Urinary bladder (tissue), 4 donors: Measurements from ENCODE around the gene NMRAL1. TPM values are rescaled to one million over a fixed set of nuclear protein-coding genes. Genes with fewer than 3 reads are reported as not detected.

Experiments used
- DNase-seq: peaks from one replicate; pipeline ENCODE4 v3.0.0-alpha.2; 2015; ENCODE audit errors: extremely low spot score
- H3K27ac ChIP-seq: one replicate; pipeline ENCODE4 v1.5.1; 2013; ENCODE audit warnings: low read depth, mild to moderate bottlenecking, moderate library complexity
- H3K36me3 ChIP-seq: one replicate; pipeline ENCODE4 v1.6.1; 2013; ENCODE audit warnings: mild to moderate bottlenecking, moderate library complexity; ENCODE audit not compliant: insufficient read depth
- H3K4me1 ChIP-seq: one replicate; pipeline ENCODE4 v1.6.1; 2013; ENCODE audit warnings: mild to moderate bottlenecking, moderate library complexity; ENCODE audit not compliant: insufficient read depth
- H3K4me3 ChIP-seq: one replicate; pipeline ENCODE4 v1.5.1; 2013; ENCODE audit warnings: low read depth, low read length
- WGBS: extraction: QIAGEN DNeasy Blood & Tissue Kit; methylation state at CpG from one replicate; pipeline ENCODE4 v1.1.7; 2013; 5-methylcytosine and 5-hydroxymethylcytosine counted together
- polyA plus RNA-seq: library from polyadenylated mRNA; stranded (reverse); fragments of 200-250 nt; gene quantifications from one replicate; pipeline ENCODE4 v1.2.3, GENCODE V29; 2013
- total RNA-seq: library from RNA; depleted of rRNA; stranded (reverse); fragments of >200 nt; gene quantifications from one replicate; pipeline ENCODE4 v1.2.3, GENCODE V29; 2014
- donor health status: healthy with polysubstance abuse.
- donor health status: healthy.

Gene NMRAL1
- total RNA-seq (25.2 TPM), polyA plus RNA-seq (48.2 TPM)

DNA sequence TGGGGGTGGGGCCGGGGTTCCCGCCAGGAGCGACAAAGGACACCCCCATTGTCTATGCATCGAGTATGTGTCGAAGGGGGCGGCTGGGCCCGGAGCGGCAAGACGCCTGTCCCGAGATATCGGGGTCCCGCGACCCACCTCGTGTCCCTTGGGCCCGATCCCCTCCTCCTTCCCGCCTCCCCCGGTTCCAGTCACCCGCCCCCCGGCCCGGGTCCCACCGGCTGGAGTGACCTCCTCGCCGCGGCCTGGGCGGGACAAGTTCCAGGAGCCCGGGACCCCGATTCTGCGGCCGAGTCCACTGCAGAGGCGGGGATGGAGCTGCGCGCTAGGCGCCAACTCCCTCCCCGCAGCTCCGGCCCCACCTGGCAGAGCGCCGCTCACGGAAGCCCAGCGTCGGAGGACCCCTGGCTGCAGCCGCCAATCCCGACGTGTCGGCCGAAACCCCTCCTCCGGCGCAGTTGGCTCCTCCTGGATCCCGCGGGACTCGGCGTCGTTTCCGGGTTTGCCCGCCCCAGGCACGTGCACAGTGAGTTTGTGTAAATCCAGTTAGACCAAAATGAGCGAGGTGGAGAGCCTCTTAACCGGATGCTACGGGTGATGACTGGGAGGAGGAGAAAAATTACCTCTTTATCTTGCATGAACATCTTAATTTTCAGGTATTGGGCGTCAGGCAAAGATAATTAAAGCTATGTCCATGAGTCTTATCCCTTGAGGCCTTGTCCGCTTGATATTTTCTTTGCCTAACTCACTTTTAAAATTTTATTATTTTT is at the start of gene NMRAL1:
TSS of gene NMRAL1 (minus strand) at position 434 of the 770 bp plus-strand sequence. CDS start 493 bp downstream, outside the sequence.
- 3% methylated on average over 60 of the region's 60 CpGs for WGBS
- peak; percentile 90 for DNase-seq
- H3K4me3 ChIP-seq = peak within 1 kb of the TSS; percentile 73
- peaks cover 2% of the 10 kb centered on the region for H3K4me1 ChIP-seq
- no peaks in the 10 kb centered on the region for H3K36me3 ChIP-seq
- peak within 1 kb of the TSS; percentile 85 for H3K27ac ChIP-seq

DNA sequence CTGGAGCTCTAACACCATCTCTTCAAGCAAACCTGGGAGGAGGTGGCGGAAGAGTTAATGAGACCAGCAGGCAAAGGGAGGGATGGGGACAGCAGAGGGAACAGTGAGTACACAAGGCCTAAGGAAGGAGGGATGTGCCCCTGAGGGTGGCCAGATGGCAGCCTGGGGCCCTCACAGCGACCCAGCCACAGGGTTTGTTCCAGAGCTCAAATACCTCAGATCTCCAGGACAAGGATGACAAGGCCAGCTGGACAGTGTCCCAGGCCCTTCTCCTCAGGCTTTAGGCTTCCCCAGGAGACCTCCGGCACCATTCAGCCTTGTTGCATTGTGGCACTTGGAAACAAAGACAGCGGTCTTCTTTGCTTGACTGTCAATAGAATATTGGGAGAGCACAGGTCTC is 49.3 kb upstream of the NMRAL1 start:
- 97% methylated on average over 4 of the region's 4 CpGs for WGBS
- Histone ChIP-seq H3K36me3 (no peaks in the 10 kb centered on the region), H3K4me1 (no peaks in the 10 kb centered on the region), H3K4me3 (no peak overlapping the region), H3K27ac (no peak overlapping the region)
- DNase-seq = no peak

DNA sequence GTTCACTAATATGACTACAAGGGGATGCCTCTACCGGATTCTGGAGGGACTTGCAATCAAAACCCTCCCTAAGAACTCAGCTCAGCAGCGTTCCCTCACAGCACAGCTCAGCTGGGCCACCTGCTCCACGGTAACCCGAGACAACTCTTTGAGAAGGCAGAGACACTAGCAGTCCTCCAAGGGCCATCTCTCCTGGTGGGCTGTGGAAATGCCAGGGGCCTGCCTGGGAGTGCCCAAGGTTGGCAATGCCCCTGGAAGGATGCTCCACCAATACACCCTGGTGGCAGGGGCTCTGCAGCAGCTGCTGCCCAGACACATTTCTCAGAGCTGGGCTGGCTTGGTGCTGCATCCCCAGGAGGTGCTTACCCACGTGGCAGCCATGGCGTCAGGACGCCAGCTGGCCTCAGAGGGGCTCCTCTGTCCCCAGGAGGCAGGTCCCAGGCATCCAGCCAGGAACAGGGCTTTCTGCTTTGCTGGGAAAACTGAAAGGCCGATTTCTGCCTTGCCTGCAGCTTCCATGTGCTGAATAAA is 47.7 kb upstream of the NMRAL1 start:
- no peak overlapping the region for H3K27ac ChIP-seq
- DNase-seq = no peak
- no peaks in the 10 kb centered on the region for H3K4me1 ChIP-seq
- WGBS = 53% methylated on average over 8 of the region's 8 CpGs
- no peaks in the 10 kb centered on the region for H3K36me3 ChIP-seq
- H3K4me3 ChIP-seq = no peak overlapping the region

DNA sequence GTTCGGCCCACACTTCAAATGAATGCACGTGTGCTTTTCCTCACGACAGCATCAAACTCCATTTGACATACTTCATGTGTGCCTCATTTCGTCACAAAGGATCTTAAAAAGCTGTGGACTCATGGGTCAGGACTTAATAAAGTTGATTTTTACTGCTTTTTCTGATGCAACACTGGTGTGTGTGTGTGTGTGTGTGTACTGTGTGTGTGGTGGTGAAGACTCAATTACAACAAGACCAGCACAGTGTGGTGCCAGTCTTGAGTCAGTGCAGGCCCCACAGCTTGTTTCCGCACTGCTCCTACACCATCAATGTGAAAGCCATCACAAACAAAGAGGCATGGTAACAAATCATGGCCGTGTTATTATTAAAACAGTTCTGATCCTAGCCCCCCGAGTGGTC is 46.5 kb upstream of the NMRAL1 start:
- no peak overlapping the region for H3K27ac ChIP-seq
- H3K4me1 ChIP-seq = peaks cover 1% of the 10 kb centered on the region
- H3K4me3 ChIP-seq = no peak overlapping the region
- DNase-seq = no peak
- 75% methylated on average over 7 of the region's 7 CpGs for WGBS
- H3K36me3 ChIP-seq = no peaks in the 10 kb centered on the region

DNA sequence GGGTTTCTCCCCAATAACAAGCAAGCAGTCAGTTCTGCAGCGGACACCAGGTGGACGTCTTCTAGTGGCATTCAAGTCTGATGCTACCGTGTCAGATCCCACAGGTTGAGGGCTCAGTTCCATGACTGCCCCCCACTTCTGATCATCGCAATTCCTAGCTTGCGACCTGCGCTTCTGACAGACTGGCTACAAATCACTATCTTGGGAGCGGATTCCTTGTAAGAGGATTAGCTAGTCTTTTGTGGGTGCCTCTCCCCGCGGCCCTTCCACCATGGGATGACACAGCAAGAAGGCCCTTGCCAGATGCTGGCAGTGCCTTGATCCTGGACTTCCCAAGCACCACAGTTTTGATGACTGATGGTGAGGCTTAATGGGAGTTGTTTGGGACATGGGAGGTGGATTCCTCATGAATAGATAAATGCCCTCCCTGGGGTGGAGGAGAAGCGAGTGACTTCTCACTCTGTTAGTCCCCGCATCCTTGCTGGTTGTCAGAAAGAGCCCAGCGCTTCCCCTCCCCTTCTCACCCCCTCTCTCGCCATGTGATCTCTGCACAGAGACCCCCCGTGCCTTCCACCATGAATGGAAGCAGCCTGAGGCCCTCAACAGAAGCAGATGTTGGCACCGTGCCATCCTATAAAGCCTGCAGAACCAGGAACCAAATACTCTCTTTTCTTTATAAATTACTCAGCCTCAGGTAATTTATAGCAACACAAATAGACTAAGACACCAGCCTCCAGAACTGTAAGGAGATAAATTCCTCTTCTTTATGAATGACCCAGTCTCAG is 45.0 kb upstream of the NMRAL1 start:
- H3K4me1 ChIP-seq = peaks cover 1% of the 10 kb centered on the region
- no peak overlapping the region for H3K4me3 ChIP-seq
- DNase-seq = no peak
- H3K27ac ChIP-seq = no peak overlapping the region
- H3K36me3 ChIP-seq = no peaks in the 10 kb centered on the region
- 85% methylated on average over 15 of the region's 15 CpGs for WGBS

DNA sequence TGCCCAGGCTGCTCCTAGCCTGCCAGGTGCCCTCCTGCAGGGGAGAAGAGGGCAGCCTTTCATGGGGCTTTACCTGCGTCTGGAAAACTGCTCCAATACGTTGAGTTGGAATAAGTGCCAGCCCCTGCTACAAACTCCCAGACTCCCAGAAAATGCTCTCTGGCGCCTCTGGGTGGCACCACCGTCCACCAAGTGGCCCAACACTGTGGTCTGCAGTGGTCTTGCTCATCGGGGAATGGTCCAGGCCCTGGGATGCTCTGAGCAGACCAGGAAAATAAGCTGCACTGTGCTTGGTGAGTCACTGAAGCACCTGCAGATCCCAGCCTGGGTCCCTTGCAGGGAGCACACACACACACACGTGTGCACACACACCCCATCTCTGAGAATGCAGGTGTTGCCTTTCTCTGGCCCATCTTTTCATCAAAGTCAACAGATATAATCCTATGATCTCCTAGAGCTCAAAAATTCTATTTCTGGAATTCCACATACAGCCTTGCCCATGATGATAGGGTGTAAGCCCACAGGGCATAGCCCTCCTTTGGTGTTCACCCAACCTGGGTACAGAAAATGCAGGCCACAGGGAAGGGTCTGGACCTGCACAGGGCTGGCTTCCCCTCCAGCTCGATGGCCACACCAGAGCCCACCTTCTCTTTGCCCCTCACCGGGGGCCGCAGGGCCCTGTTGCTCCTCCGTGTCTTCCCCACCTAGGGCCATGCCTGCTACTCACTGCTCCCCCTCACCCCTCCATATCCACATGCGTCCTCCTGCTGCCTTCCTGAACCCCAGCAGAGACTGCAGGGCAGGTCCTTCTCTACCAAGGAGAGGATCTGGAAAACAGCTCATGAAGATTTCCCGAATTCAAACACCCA is 43.6 kb upstream of the NMRAL1 start:
- no peak overlapping the region for H3K4me3 ChIP-seq
- peaks cover 1% of the 10 kb centered on the region for H3K4me1 ChIP-seq
- DNase-seq = no peak
- 68% methylated on average over 12 of the region's 12 CpGs for WGBS
- no peaks in the 10 kb centered on the region for H3K36me3 ChIP-seq
- no peak overlapping the region for H3K27ac ChIP-seq

DNA sequence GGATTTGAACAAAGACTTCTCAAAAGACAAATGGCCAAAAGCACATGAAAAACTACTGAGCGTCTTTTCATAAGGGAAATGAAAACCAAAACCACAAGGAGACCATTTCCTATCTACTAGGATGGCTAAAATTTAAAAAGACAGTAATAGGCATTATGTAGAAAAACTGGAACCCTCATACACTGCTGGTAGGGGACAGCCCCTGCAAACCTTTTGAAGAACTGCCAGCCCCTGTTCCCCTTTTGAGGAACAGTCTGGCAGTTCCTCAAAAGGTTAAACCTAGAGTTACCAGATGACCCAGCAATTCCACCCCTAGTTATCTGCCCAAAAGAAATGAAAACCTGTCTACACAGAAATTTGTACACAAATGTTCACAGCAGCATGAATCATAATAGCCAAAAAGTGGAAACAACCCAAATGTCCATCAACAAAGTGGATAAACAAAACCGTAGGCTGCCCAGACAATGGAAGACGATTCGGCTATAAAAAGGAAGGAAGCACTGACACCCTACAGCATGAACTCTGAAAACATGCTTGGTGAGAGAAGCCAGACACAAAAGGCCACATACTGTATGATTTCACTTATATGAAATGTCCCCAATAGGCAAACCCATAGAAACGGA is 41.3 kb upstream of the NMRAL1 start:
- Histone ChIP-seq H3K27ac (no peak overlapping the region), H3K4me1 (peaks cover 1% of the 10 kb centered on the region), H3K36me3 (no peaks in the 10 kb centered on the region), H3K4me3 (no peak overlapping the region)
- no peak for DNase-seq
- WGBS = 36% methylated on average over 5 of the region's 5 CpGs

DNA sequence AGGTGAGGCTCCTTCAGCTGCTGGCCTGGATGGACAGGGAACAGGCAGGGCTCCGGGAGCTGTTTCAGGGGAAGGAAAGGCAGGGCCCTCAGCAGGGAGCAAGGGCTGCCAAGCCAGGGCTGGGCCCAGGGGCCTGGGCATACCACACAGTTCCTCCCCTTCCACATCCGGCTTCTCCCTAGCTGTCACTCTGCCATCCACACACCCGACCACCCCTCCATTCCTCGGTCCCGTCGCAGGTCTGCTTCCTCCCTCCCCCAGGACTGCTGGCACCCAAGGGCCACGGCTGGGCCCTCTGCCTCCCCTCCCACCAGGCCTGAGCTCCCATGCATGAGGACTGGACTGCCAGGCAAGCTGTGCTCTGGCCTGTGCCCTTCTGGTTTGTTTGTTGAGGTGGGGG is 40.2 kb upstream of the NMRAL1 start:
- no peak overlapping the region for H3K27ac ChIP-seq
- peaks cover 2% of the 10 kb centered on the region for H3K36me3 ChIP-seq
- peaks cover 1% of the 10 kb centered on the region for H3K4me1 ChIP-seq
- 75% methylated on average over 7 of the region's 7 CpGs for WGBS
- no peak for DNase-seq
- no peak overlapping the region for H3K4me3 ChIP-seq

DNA sequence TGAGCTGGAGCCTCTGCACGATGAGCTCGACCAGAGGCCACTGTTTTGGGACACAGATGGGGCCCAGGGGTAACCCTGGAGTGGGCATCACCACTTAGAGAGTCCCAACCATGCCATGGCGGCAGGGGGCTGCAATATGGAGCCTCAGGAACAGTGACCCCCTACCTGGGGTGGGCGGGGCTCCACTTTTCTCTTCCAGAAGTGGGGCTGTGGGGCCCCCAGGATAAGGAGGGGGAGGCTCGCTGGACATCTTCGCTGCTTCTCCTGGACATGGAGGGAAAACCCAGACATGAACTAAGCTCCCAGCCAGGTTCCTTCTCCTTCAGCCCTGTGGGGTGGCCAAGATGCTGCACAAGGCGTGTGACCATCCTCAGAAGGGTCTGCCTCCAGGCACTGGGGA is 39.5 kb upstream of the NMRAL1 start:
- no peak for DNase-seq
- Histone ChIP-seq H3K4me3 (no peak overlapping the region), H3K27ac (no peak overlapping the region), H3K36me3 (peaks cover 2% of the 10 kb centered on the region), H3K4me1 (peaks cover 1% of the 10 kb centered on the region)
- 96% methylated on average over 7 of the region's 7 CpGs for WGBS

DNA sequence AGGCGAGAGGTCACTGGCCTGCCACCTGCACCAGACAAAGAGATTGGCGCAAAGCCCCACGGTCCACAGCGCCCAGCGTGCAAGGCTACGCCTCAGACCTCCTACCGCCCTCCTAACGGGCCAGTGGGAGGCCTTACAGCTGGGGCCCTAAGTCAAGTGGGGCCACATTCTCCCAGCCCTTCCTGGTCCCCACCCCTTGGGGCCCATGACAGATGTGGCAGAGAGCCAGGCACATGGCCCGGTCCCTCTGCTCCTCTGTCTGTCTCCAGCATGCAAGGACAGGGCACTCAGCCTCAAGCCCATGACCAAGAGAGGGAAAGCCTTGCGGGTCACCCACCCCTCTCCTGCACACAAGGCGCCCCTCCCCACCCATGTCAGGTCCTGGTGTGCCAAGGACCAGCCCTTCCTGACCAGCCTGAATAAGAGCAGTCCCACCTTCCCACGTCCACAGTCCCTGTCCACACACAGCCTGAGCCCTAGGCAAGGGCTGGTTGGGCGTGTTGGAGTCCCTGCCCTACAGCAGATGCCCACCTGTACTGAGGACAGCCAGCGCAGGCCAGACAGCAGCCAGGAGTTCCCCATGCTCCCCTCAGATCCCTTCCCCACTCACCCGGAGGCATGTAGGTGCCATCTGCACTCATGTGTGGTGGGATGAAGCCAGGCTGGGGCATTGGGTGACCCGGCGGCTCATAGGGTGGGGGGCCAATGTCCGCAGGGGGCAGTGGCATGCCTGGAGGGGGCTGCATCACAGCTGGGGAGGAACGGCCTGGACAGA is 38.8 kb upstream of the NMRAL1 start:
- H3K4me3 ChIP-seq = no peak overlapping the region
- DNase-seq = no peak
- H3K27ac ChIP-seq = no peak overlapping the region
- 87% methylated on average over 19 of the region's 19 CpGs for WGBS
- peaks cover 2% of the 10 kb centered on the region for H3K36me3 ChIP-seq
- peaks cover 1% of the 10 kb centered on the region for H3K4me1 ChIP-seq

DNA sequence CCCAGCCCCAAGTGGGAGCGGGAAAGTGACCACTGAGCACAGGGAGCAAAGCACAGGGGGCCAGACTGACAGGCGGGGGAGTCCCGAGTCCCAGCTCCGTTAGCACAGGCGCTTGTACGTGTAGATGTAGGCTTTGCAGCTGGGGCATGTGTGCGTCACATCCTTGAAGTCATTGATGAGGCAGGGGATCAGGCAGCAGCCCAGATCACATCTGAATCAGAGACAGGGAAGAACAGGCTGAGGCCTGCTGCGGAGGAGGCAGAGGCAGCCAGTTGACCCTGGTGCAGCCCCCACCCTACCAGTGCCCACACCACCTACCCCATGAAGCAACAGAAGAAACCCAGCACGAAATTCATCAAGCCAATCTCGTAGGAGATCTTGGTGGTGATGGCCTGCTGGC is 38.0 kb upstream of the NMRAL1 start:
- DNase-seq = no peak
- peaks cover 4% of the 10 kb centered on the region for H3K36me3 ChIP-seq
- no peak overlapping the region for H3K4me3 ChIP-seq
- peaks cover 1% of the 10 kb centered on the region for H3K4me1 ChIP-seq
- no peak overlapping the region for H3K27ac ChIP-seq
- WGBS = 92% methylated on average over 10 of the region's 10 CpGs

DNA sequence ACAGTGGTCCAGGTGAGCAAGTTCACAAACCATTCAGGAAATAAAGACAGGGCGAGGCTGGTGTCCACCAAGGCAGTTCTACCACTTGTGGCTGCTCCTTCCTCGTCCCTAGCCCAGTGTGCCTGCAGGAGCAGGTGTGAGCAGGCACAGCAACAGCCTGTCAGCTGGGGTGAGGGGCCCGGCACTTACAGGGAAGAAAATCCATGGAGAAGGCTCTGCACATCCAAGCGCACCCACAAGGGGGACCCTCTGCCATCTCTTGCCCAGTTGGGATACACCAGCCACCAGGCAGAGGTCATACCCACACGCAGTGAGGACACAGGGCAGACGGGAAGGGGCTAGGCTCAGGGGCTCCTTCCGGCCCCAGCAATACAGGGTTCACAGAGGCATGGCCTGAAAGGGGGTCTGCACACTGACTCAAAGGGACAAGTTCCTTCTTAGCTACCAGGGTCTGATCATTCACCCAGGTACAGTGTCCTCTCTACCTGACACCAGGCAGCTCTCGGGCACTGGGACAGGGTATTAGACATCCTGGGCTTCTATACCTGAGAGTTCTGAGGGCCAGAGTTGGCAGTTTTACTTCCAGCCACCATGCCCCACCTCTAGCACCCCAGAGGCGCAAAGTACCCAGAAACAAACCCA is 37.1 kb upstream of the NMRAL1 start:
- Histone ChIP-seq H3K4me3 (no peak overlapping the region), H3K27ac (no peak overlapping the region), H3K4me1 (peaks cover 1% of the 10 kb centered on the region), H3K36me3 (peaks cover 4% of the 10 kb centered on the region)
- no peak for DNase-seq
- WGBS = 62% methylated on average over 9 of the region's 9 CpGs
